ENCODE data around the gene TNNI3.
A peak's percentile ranks its signal among the peaks of the same experiment; 100 is the strongest.

TNNI3 gene

DNA sequence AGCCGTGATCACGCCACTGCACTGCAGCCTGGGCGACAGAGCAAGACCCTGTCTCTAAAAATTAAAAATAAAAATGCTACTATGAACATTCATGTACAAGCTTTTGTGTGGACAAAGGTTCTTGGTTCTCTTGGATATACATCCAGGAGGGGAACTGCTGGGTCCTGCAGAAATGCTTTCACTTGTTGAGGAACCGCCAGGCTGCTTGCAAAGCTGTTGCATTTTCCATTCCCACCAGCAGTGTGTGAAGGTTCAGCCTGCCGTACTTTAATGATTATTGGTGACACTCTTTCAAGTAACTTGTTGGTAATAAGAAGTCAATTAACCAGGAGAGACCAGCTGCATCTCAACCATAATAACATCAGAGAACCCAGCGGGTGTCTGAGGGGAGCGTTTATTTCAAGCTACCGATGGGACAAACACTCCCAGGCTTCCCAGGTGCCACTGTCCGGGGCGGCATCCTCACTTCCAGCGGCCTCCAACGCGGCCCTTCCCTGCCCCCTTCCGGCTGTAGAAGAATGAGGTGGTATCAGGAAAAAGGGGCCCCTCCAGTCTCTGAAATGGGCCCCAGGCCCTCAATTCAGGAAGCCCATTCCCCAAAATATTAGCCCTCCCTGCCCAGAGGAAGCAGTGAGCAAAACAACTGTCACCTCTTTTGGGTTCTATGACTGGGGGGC lies 24.9 kb downstream of the TNNI3 start:
- no peak for DNase-seq (ENCODE audit: low read depth in 1 of 2, low spot score in 1 of 2)
- TF ChIP-seq JUND (IDR thresholded peaks at IDR 0.05; ENCODE audit: low read depth), result no peak
- in situ Hi-C loops (cut with HindIII; ENCODE audit: low pct_unique_long_range_greater_than_20kb, low sequenced_read_pairs), result no loop called here

DNA sequence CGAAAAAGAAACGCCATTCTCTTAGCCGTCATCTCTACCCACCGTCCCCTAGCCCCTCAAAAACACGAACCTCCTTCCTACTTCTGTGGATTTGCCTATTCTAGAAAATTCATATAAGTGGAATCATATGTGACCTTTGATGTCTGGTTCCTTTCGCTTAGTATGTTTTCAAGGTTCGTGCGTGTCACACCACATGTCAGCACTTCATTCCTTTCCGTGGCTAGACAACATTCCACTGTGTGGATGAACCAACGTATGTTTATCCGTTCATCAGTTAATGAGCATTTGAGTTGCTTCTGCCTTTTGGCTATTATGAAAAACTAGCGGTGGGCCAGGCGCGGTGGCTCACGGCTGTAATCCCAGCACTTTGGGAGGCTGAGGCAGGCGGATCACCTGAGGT lies 26.1 kb downstream of the TNNI3 start:
- no peak for DNase-seq (ENCODE audit: low read depth in 1 of 2, low spot score in 1 of 2)
- in situ Hi-C loops (cut with HindIII; ENCODE audit: low pct_unique_long_range_greater_than_20kb, low sequenced_read_pairs), result no loop called here
- no peak for TF ChIP-seq JUND (IDR thresholded peaks at IDR 0.05; ENCODE audit: low read depth)

DNA sequence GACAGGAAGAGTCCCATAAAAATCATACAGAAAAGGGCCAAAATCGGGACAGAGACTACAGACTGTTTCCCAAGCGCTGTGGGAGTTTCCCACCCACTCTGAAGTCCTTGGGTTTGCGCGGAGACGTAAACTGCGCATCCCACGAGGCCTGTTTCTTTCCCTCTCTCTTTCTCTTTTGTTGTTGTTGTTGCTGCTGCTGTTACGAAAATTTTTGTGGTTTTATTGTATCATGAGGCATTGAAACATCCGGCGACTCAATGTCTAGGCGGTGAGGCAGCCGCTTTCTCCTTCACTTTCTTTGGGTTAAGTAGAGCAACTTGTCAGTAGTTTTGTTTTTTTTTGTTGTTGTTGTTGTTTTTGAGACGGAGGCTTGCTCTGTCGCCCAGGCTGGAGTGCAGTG lies 38.5 kb downstream of the TNNI3 start:
- in situ Hi-C loops (cut with HindIII; ENCODE audit: low pct_unique_long_range_greater_than_20kb, low sequenced_read_pairs), result no loop called here
- no peak for DNase-seq (ENCODE audit: low read depth in 1 of 2, low spot score in 1 of 2)
- no peak for TF ChIP-seq JUND (IDR thresholded peaks at IDR 0.05; ENCODE audit: low read depth)

DNA sequence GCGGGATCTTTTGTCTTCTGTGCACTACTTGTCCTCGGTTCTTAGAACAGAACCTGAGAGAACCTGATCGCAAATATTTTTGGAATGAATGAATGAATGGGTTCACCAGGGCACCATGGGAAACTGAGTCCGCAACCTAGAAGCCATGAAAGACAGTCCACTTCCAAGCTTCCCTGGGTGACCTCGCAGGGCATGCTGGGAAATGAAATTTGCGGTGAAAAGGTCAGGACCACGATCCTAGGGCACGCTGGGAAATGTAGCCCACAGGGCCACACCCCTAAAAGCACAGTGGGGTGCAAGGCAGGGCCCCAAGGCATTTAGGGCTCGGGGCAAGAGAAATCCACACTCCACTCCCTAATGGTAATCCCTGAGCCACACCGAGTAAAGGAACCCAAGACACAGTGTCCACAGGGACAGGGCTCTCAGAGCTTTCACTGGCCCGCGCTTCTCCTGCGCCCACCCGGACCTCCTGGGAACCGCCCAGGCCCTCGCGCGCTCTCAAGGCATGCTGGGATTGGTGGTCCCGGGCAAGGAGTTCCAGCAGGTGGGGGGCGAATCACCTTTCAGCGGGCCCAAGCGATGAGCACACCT lies 39.0 kb downstream of the TNNI3 start:
- no peak for DNase-seq (ENCODE audit: low read depth in 1 of 2, low spot score in 1 of 2)
- in situ Hi-C loops (cut with HindIII; ENCODE audit: low pct_unique_long_range_greater_than_20kb, low sequenced_read_pairs), result no loop called here
- TF ChIP-seq JUND (IDR thresholded peaks at IDR 0.05; ENCODE audit: low read depth), result no peak

DNA sequence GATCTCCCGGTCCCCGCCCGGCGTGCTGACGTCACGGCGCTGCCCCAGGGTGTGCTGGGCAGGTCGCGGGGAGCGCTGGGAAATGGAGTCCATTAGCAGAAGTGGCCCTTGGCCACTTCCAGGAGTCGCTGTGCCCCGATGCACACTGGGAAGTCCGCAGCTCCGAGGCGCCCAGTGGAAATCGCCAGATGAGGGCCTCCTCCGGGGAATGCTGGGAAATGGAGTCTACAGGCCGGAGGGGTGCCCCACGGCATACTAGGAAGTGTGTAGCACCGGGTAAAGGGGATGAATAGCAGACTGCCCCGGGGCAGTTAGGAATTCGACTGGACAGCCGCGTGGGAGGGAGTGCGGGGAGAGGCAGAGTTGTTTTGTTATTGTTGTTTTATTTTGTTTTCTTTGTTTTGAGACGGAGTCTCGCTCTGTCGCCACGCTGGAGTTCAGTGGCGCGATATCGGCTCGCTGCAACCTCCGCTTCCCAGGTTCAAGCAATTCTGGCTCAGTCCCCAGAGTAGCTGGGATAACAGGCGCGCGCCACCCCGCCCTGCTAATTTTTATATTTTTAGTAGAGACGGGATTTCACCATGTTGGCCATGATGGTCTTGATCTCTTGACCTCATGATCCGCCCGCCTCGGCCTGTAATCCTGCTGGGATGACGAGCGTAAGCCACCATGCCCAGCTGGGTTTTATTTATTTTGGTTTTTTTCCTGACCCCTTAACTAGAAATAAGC lies 39.7 kb downstream of the TNNI3 start:
- TF ChIP-seq JUND (IDR thresholded peaks at IDR 0.05; ENCODE audit: low read depth), result no peak
- DNase-seq (ENCODE audit: low read depth in 1 of 2, low spot score in 1 of 2), result peak; percentile 96 to 98
- in situ Hi-C loops (cut with HindIII; ENCODE audit: low pct_unique_long_range_greater_than_20kb, low sequenced_read_pairs), result no loop called here

DNA sequence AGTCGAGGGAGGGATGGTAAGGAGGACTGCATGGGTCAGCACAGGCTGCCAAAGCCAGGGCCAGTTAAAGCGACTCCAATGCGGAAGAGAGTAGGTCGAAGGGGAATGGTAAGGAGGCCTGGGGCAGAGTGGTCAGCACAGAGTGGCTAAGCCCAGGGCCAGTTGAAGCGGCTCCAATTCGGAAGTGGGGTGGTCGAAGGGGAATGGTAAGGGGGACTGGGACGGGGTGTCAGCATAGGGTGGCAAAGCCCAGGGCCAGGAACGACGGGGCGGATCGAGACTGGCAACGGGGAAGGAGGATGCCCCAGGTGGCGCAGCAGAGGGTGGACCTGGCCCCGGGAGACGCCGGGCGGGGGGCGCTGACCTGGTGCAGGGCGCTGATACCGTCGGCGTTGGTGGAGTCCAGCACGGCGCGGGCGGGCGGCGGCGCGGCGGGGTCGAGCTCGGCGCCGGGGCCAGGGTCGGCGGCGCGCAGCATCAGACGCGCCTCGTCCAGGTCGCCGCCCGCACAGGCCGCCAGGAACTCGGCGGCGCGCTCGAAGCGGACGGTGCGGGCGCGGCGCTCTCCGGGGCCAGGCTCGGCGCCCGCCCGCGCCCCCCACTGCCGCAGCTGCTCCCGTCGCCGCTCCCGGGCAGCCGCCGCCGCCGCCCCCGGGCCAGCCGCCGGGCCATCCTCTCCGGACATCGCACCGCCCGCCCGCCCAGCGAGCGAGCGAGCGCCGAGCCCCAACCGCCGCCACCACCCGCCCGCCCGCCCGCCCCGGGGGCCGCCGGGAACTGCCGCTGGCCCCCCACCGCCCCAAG lies 40.5 kb downstream of the TNNI3 start, which contains the start of gene PPP1R12C:
Gene PPP1R12C, minus strand, starts transcription at position 779 of the 804 bp plus-strand sequence. Its CDS starts 94 bp downstream, at position 685.
- TF ChIP-seq JUND (IDR thresholded peaks at IDR 0.05; ENCODE audit: low read depth), result no peak
- DNase-seq (ENCODE audit: low read depth in 1 of 2, low spot score in 1 of 2), result no peak
- in situ Hi-C loops (cut with HindIII; ENCODE audit: low pct_unique_long_range_greater_than_20kb, low sequenced_read_pairs), result no loop called here

DNA sequence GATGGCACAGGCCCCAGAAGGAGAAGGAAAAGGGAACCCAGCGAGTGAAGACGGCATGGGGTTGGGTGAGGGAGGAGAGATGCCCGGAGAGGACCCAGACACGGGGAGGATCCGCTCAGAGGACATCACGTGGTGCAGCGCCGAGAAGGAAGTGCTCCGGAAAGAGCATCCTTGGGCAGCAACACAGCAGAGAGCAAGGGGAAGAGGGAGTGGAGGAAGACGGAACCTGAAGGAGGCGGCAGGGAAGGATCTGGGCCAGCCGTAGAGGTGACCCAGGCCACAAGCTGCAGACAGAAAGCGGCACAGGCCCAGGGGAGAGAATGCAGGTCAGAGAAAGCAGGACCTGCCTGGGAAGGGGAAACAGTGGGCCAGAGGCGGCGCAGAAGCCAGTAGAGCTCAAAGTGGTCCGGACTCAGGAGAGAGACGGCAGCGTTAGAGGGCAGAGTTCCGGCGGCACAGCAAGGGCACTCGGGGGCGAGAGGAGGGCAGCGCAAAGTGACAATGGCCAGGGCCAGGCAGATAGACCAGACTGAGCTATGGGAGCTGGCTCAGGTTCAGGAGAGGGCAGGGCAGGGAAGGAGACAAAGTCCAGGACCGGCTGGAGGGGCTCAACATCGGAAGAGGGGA lies 41.2 kb downstream of the TNNI3 start:
- in situ Hi-C loops (cut with HindIII; ENCODE audit: low pct_unique_long_range_greater_than_20kb, low sequenced_read_pairs), result no loop called here
- no peak for TF ChIP-seq JUND (IDR thresholded peaks at IDR 0.05; ENCODE audit: low read depth)
- peak in 1 of 2 experiments; percentile 38 for DNase-seq (ENCODE audit: low read depth in 1 of 2, low spot score in 1 of 2)

DNA sequence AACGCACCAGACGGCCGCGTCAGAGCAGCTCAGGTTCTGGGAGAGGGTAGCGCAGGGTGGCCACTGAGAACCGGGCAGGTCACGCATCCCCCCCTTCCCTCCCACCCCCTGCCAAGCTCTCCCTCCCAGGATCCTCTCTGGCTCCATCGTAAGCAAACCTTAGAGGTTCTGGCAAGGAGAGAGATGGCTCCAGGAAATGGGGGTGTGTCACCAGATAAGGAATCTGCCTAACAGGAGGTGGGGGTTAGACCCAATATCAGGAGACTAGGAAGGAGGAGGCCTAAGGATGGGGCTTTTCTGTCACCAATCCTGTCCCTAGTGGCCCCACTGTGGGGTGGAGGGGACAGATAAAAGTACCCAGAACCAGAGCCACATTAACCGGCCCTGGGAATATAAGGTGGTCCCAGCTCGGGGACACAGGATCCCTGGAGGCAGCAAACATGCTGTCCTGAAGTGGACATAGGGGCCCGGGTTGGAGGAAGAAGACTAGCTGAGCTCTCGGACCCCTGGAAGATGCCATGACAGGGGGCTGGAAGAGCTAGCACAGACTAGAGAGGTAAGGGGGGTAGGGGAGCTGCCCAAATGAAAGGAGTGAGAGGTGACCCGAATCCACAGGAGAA lies 42.0 kb downstream of the TNNI3 start:
- DNase-seq (ENCODE audit: low read depth in 1 of 2, low spot score in 1 of 2), result no peak
- no peak for TF ChIP-seq JUND (IDR thresholded peaks at IDR 0.05; ENCODE audit: low read depth)
- in situ Hi-C loops (cut with HindIII; ENCODE audit: low pct_unique_long_range_greater_than_20kb, low sequenced_read_pairs), result no loop called here

DNA sequence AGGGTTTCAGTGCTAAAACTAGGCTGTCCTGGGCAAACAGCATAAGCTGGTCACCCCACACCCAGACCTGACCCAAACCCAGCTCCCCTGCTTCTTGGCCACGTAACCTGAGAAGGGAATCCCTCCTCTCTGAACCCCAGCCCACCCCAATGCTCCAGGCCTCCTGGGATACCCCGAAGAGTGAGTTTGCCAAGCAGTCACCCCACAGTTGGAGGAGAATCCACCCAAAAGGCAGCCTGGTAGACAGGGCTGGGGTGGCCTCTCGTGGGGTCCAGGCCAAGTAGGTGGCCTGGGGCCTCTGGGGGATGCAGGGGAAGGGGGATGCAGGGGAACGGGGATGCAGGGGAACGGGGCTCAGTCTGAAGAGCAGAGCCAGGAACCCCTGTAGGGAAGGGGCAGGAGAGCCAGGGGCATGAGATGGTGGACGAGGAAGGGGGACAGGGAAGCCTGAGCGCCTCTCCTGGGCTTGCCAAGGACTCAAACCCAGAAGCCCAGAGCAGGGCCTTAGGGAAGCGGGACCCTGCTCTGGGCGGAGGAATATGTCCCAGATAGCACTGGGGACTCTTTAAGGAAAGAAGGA lies 42.9 kb downstream of the TNNI3 start:
- no peak for DNase-seq (ENCODE audit: low read depth in 1 of 2, low spot score in 1 of 2)
- in situ Hi-C loops (cut with HindIII; ENCODE audit: low pct_unique_long_range_greater_than_20kb, low sequenced_read_pairs), result no loop called here
- no peak for TF ChIP-seq JUND (IDR thresholded peaks at IDR 0.05; ENCODE audit: low read depth)

DNA sequence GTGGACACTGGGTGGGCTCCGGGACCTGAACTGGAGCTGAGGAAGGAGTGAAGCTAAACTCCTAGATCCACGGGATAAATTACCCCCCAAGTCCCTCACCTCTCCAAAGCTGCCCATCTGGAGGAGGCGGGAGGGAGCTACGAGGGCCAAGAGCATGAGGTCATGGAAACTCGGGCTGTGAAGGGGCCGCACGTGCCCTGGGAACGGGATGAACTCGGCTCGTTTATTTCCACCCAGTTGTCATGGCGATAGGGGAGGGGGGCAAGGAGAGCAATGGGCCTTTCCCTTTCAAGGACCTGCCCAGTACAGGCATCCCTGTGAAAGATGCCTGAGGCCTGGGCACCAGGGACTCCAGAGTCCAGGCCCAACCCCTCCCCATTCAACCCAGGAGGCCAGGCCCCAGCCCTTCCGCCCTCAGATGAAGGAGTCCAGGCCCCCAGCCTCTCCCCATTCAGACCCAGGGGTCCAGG lies 43.9 kb downstream of the TNNI3 start:
- no peak for DNase-seq (ENCODE audit: low read depth in 1 of 2, low spot score in 1 of 2)
- in situ Hi-C loops (cut with HindIII; ENCODE audit: low pct_unique_long_range_greater_than_20kb, low sequenced_read_pairs), result no loop called here
- no peak for TF ChIP-seq JUND (IDR thresholded peaks at IDR 0.05; ENCODE audit: low read depth)

DNA sequence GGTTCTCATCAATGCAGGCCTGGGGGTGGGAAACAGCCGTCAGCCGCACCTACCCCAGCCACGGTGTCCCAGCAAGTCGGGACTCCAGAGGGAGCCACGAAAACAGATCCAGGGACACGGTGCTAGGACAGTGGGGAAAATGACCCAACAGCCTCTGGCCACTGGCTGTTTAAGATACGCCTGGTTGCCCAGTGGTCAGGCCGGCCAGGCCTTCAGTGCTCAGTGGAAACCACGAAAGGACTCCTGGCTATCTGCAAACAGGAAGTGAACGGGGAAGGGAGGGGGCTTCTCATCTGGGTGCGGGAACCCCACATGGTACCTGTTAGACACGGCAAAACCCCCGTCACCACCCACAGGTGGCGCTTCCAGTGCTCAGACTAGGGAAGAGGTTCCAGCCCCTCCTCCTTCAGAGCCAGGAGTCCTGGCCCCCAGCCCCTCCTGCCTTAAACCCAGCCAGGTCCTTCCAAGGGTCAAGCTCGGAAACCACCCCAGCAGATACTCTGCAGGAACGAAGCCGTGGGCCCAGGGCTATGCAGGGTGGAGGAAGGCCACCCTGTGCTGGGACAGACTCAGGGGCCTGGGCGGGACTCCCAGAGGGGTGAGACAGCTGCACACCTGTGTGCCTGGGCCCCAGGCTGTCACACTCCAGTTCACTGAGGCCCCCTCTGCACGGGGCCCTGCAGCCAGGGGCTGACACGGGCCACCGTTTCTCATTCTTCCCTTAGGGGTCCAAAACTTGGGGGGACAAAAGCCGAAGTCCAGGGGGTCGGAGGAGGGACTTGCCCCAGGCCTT lies 44.6 kb downstream of the TNNI3 start:
- DNase-seq (ENCODE audit: low read depth in 1 of 2, low spot score in 1 of 2), result no peak
- in situ Hi-C loops (cut with HindIII; ENCODE audit: low pct_unique_long_range_greater_than_20kb, low sequenced_read_pairs), result no loop called here
- no peak for TF ChIP-seq JUND (IDR thresholded peaks at IDR 0.05; ENCODE audit: low read depth)

All from T47D (cell line).